Stimulated activated CD4-positive, alpha-beta T cell treated with anti-CD3 and anti-CD28 coated beads, Interleukin-1b, Interleukin-23, amount 100 ng/mL, for 24 hours (primary cell): ENCODE measurements around the gene GSTM4.
"Not testable (repeated sequence)": the region's sequence is repeated elsewhere in the genome, so short reads cannot be mapped to it uniquely, and the experiment has no call there.

ENCODE experiments used
- DNase-seq, 4 experiments: peaks; one replicate each; pipeline ENCODE4 v3.0.0-alpha.2; 2020; ENCODE audit warnings: low read depth in 4 of 4, low spot score in 1 of 4

GSTM4 gene

GRCh38 chr1:109695138-109695537 lies 39.2 kb downstream of the GSTM4 start:
- not testable (repeated sequence) for DNase-seq

DNA sequence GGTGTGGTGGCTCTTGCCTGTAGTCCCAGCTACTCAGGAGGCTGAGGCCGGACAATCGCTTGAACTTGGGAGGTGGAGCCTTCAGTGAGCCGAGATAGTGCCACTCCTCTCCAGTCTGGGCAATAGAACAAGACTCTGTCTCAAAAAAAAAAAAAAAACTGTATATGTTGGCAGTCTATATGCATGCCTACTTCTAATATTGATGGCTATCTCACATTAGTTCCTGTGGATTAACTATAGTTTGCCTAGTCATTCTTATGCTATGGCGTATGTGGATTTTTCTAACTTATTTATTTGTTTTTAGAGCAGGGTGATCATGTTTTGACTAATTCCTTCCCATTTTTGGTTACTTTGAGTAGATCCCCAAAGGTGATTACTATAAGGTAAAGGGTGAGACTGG lies 41.2 kb downstream of the GSTM4 start:
- no peak for DNase-seq

GRCh38 chr1:109697861-109698260 lies 42.0 kb downstream of the GSTM4 start:
- not testable (repeated sequence) for DNase-seq

GRCh38 chr1:109702940-109703339 lies 47.0 kb downstream of the GSTM4 start:
- not testable (repeated sequence) for DNase-seq

GRCh38 chr1:109704173-109704572 lies 48.3 kb downstream of the GSTM4 start:
- no peak for DNase-seq

DNA sequence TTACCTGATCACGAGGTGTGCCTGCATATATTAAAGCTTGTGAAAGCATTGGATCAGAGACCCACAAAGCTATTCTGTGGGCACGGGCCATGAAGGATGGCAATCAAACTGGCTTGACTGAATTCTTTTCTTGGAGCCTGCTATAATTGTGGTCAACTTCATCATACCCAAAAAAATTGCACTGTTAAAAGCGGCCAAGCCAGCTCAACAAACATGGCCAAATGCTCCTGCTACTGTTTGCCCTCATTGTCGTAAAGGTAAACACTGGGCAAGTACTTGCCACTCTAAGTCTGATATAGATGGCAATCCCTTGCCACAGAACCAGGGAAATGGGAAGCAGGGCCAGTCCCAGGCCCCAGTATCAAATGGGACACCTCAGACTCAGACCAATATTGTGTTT lies 49.5 kb downstream of the GSTM4 start:
- no peak for DNase-seq

- DNase-seq = not testable (repeated sequence)
Measured at GRCh38 chr1:109708949-109709348, 53.0 kb downstream of the GSTM4 start.

DNA sequence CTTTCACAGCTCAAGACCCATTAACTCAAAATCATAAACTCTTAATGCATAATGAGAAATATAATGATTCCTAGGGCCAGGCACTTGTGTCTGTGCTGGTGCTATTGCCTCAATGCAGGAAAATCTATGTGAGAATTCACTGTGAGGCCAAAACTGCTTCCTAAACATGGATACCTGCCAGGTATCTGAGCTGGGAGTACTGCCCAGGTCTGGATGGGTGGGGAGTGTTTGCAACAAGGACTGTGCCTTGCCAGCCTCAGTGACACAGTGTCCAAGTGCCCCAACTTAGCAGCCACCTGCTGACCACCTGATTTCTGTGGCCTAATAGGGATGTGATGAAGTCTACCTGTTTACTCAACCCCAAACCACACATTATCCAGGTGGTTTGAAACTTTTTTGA lies 53.9 kb downstream of the GSTM4 start:
- DNase-seq = not testable (repeated sequence)
